GM18951 (cell line): ENCODE data around the gene C18orf32.

Experiments used
- POLR2A ChIP-seq: IDR thresholded peaks from 4 replicates; pipeline ENCODE4 v1.6.1; 2011; ENCODE audit warnings: mild to moderate bottlenecking; ENCODE audit not compliant: insufficient read length, insufficient read depth; ENCODE audit errors: extremely low read depth
- in situ Hi-C: fragments of 300-500 bp; cut with MboI; formaldehyde crosslinking; loops from one replicate; pipeline ENCODE4 v1.12.0; 2022; ENCODE audit warnings: low sequenced_read_pairs, mixed read lengths, inconsistent platforms; ENCODE audit not compliant: unreplicated experiment

C18orf32 gene

DNA sequence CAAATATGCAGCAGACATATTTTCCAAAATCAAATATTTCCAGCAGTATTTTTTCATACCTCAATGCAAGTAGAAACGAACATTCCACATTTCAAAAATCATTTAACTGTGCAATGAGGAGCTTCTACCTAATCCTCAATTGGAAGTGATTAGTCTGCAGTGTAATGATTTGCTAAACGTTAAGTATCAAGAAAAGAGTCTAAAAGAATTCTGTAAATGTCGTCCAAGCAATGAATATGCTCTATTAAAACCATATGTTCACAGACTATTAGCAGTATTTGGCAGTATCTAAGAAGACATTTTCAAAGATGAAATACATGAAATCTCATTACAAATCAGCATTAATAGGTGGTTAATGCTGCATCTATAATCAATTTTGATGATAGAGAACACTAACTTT lies 42.5 kb downstream of the C18orf32 start:
- TF ChIP-seq POLR2A, result no peak
- in situ Hi-C loops, result loop anchor here (25.0 kb wide), 1 partner anchor 757 kb away; no protein-coding TSS in a partner anchor

DNA sequence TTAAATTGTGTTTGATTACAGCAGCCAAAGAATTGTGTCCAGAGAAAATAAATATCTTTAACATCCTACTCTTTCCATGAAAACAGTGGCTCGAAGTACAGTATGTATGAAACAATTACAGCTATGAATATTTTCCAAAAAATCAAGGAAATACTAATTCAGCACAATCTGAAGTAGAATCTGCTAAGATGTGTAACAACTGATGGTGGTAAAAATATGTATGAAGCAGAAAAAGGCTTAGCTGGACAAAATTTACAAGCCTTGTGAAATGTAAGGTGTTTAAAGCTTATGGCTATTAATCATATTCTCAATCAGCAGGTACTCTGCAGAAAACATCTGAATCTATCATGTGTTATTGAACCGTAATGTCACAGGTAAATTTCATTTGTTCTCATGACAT lies 43.2 kb downstream of the C18orf32 start:
- TF ChIP-seq POLR2A, result no peak
- in situ Hi-C loops, result loop anchor here (25.0 kb wide), 1 partner anchor 757 kb away; no protein-coding TSS in a partner anchor

DNA sequence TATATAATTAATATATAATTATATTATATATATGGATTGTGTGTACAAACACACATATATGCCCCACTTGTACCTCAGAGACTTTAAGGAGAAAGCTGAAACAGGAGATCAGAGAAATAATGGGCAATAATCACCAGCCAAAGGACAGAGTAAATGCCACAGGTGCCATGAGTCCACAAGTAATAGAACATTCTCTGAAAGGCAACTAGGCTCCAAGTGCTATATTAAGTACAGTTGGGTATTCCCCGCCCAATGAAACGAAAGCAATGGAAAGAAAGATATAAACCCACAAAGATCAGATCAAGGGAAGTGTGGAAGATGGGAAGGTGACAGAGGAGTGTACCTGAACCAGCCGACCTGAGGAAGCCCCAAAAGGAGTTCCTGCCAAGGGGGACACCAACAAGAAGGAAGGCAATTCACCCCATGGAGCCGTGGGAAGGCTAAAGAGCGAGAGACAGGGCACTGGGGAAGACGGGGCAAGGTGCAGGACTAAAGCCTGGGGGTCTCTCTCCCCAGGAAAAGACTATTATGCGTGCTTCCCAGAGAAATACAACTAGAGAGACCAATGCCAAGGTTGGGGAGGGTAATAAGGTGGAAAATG lies 45.6 kb downstream of the C18orf32 start:
- TF ChIP-seq POLR2A, result no peak
- in situ Hi-C loops, result loop anchor here (25.0 kb wide), 1 partner anchor 754 kb away; no protein-coding TSS in a partner anchor

DNA sequence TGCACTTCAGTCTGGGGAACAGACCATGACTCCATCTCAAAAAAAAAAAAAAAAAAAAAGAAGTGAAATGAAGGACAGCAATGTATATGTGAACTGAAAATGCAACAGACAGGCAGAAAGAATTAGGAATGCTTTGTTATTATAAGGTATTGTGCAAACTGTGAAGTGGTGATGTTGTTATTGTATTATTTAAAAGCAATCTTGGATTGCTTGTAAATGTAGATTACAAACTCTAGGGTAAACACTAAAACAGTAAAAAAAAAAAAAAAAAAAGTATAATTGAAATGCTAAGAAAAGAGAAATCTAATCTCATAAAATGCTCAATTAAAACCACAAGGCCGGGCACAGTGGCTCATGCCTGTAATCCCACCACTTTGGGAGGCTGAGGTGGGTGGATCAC lies 51.9 kb downstream of the C18orf32 start:
- no peak for TF ChIP-seq POLR2A
- in situ Hi-C loops, result loop anchor here (25.0 kb wide), 1 partner anchor 748 kb away; no protein-coding TSS in a partner anchor

DNA sequence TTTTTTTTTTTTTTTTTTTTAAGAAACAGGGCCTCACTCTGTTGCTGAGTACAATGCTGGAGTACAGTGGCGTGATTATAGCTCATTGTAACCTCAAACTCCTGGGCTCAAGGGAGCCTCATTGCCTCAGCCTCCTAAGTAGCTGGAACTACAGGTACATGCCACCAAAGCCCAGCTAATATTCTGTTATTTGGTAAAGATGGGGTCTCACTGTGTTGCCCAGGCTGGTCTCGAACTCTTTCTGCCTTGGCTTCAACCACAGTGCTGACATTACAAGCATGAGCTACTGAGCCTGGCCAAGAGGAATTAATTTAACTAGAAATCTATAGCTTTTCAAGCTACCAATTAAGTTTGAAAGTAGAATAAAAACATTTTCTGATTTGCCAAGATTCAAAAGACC lies 54.4 kb downstream of the C18orf32 start:
- in situ Hi-C loops, result loop anchor here (25.0 kb wide), 1 partner anchor 745 kb away; no protein-coding TSS in a partner anchor
- TF ChIP-seq POLR2A, result no peak

DNA sequence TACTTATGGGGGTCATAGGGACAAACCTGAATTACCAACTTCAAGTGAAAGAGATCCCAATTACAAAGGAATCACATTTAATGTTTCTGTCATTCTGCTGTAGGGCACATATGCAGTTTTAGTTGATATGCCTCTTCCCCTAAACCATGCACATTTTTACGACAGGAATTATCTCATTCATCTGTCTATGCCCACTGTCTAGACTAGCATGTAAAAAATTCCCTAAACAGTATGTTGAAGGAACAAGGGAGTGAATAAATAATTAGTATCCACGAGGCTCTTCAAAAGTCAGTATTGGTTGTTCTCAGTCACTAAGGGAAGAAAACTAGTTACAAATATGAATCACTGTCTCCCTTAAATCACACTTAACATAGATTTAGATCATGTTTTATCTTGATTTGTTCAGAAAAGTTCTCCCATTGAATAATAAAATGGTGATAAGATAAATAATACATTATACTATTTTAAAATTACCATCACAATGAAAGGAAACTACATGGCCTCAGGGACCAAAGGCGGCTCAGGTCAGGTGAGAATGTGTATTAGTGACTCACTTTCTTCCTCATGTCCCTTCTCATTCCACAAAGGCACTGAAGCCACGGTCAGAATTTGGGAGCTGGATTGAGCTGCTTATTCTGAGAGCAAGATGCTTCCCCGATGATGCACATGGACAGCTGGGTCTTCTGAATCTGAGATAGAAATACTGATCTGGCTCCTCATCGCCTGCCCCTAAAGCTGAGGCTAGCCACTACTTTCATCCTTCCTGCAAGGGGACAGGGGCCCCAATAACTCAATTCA lies 55.7 kb downstream of the C18orf32 start:
- TF ChIP-seq POLR2A, result no peak
- in situ Hi-C loops, result loop anchor here (25.0 kb wide), 1 partner anchor 744 kb away; no protein-coding TSS in a partner anchor
